ENCODE results near the gene ABCG1.

DNA sequence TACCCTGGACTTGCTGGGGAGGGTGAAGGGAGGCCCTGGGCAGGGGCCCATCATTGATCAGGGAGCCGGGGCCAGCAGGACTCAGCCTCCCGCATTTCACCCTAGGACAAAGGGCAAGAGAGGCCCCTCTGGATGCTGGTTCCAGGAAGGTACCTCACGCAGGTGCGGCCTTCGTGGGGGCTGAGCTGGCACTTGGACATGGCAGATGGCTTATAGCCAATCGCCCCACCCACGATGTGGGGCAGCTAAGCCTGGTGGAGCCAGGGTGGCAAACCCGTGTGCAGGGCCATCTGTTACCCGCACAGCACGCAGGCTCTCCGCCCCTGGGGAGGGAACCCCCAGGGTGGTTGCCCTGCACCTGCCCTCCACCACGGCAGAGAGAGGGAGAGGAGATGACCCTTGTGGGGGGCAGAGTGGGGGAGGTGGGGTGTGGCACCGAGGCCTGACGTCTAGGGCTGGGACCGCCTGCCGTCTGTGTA is 93.7 kb downstream of the ABCG1 start:
- TF ChIP-seq, protein P1, sequence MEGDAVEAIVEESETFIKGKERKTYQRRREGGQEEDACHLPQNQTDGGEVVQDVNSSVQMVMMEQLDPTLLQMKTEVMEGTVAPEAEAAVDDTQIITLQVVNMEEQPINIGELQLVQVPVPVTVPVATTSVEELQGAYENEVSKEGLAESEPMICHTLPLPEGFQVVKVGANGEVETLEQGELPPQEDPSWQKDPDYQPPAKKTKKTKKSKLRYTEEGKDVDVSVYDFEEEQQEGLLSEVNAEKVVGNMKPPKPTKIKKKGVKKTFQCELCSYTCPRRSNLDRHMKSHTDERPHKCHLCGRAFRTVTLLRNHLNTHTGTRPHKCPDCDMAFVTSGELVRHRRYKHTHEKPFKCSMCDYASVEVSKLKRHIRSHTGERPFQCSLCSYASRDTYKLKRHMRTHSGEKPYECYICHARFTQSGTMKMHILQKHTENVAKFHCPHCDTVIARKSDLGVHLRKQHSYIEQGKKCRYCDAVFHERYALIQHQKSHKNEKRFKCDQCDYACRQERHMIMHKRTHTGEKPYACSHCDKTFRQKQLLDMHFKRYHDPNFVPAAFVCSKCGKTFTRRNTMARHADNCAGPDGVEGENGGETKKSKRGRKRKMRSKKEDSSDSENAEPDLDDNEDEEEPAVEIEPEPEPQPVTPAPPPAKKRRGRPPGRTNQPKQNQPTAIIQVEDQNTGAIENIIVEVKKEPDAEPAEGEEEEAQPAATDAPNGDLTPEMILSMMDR (IDR thresholded peaks at IDR 0.05 in 4 of 5, conservative IDR thresholded peaks at IDR 0.05 in 1 of 5): no peak
- TF ChIP-seq POLR2A (IDR thresholded peaks at IDR 0.05): no peak
